DMS 273 (cell line): Measurements from ENCODE around the gene SSNA1.

ENCODE experiments used
- DNase-seq: peaks from one replicate; lab custom pipeline; 2025; ENCODE audit not compliant: unreplicated experiment; lab: John Stamatoyannopoulos, UW

SSNA1 gene

GRCh38 chr9:137188490-137189296 lies at the start of gene SSNA1, which contains the start of gene ANAPC2:
TSS of gene SSNA1 (plus strand) at chr9:137188676. CDS start at chr9:137188727, 51 bp downstream.
TSS of gene ANAPC2 (minus strand) at chr9:137188560. CDS start at chr9:137188532, 28 bp downstream.
- DNase-seq, result peak; percentile 98

GRCh38 chr9:137138722-137139467 lies 49.6 kb upstream of the SSNA1 start, which contains the start of gene GRIN1:
TSS of gene GRIN1 (plus strand) at chr9:137139154. CDS start at chr9:137139487, 333 bp downstream.
- peak; percentile 67 for DNase-seq

GRCh38 chr9:137139468-137140150 lies 48.9 kb upstream of the SSNA1 start:
- peak; percentile 67 for DNase-seq

GRCh38 chr9:137140151-137141012 lies 48.1 kb upstream of the SSNA1 start:
- no peak for DNase-seq

- DNase-seq, result no peak
Observed at GRCh38 chr9:137141050-137141810, 47.2 kb upstream of the SSNA1 start.

GRCh38 chr9:137141976-137142936 lies 46.2 kb upstream of the SSNA1 start:
- DNase-seq, result no peak

GRCh38 chr9:137143459-137143858 lies 45.0 kb upstream of the SSNA1 start:
- no peak for DNase-seq

- no peak for DNase-seq
Observed at GRCh38 chr9:137145731-137146526, 42.5 kb upstream of the SSNA1 start.

- DNase-seq, result no peak
Observed at GRCh38 chr9:137146527-137146918, 42.0 kb upstream of the SSNA1 start.

- DNase-seq, result no peak
Observed at GRCh38 chr9:137147091-137147792, 41.2 kb upstream of the SSNA1 start.

- no peak for DNase-seq
Observed at GRCh38 chr9:137147793-137148160, 40.7 kb upstream of the SSNA1 start.

GRCh38 chr9:137148242-137148641 lies 40.2 kb upstream of the SSNA1 start:
- DNase-seq, result no peak

GRCh38 chr9:137148661-137149060 lies 39.8 kb upstream of the SSNA1 start:
- no peak for DNase-seq

GRCh38 chr9:137149363-137149762 lies 39.1 kb upstream of the SSNA1 start:
- no peak for DNase-seq

- no peak for DNase-seq
Observed at GRCh38 chr9:137149942-137150616, 38.4 kb upstream of the SSNA1 start.

- DNase-seq, result peak; percentile 50
Observed at GRCh38 chr9:137150617-137151457, 37.6 kb upstream of the SSNA1 start.
